Right ventricle myocardium inferior (tissue), 1 donor: Measurements from ENCODE around the gene STXBP3. TPM values are rescaled to one million over a fixed set of nuclear protein-coding genes. Genes with fewer than 3 reads are reported as not detected.
"Not testable (repeated sequence)": the region's sequence is repeated elsewhere in the genome, so short reads cannot be mapped to it uniquely, and the experiment has no call there.

Experiments
- ATAC-seq: fragments of 200-7000 bp; cut with Tn5 transposase; one replicate; pipeline ENCODE4 v1.9.1; 2020; ENCODE audit warnings: mild to moderate bottlenecking, moderate library complexity
- DNase-seq: peaks from one replicate; pipeline ENCODE4 v3.0.0; 2021; ENCODE audit errors: missing footprints
- intact Hi-C: fragments of 100-400 bp; cut with DNase I; formaldehyde crosslinking; loops from one replicate; pipeline ENCODE4 v1.11.0; 2022
- long read RNA-seq: library from polyadenylated mRNA; unstranded; transcript quantifications from one replicate; pipeline ENCODE4 v2.0.0, GENCODE V29; 2021
- total RNA-seq: library from RNA; stranded (reverse); fragmentation: NEBNext Ultra II Directional; extraction: Animal tissue kit (Norgen Biotek cat#: 25700); gene quantifications from one replicate; pipeline ENCODE4 v1.2.1, GENCODE V29; 2021
- donor health status: DM: no; HTN: yes; CAD: no; lungs with severe emphysema.

The STXBP3 gene, protein sequence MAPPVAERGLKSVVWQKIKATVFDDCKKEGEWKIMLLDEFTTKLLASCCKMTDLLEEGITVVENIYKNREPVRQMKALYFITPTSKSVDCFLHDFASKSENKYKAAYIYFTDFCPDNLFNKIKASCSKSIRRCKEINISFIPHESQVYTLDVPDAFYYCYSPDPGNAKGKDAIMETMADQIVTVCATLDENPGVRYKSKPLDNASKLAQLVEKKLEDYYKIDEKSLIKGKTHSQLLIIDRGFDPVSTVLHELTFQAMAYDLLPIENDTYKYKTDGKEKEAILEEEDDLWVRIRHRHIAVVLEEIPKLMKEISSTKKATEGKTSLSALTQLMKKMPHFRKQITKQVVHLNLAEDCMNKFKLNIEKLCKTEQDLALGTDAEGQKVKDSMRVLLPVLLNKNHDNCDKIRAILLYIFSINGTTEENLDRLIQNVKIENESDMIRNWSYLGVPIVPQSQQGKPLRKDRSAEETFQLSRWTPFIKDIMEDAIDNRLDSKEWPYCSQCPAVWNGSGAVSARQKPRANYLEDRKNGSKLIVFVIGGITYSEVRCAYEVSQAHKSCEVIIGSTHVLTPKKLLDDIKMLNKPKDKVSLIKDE
- total RNA-seq: 24.1 TPM
- long read RNA-seq, transcript STXBP3-201 (19 exons, 2,478 nt): major isoform, 22 of 24 reads
- long read RNA-seq, partial matches to known transcripts: 1 of 24 reads
- long read RNA-seq, other reads (novel, unspliced or antisense): 1 of 24 reads

DNA sequence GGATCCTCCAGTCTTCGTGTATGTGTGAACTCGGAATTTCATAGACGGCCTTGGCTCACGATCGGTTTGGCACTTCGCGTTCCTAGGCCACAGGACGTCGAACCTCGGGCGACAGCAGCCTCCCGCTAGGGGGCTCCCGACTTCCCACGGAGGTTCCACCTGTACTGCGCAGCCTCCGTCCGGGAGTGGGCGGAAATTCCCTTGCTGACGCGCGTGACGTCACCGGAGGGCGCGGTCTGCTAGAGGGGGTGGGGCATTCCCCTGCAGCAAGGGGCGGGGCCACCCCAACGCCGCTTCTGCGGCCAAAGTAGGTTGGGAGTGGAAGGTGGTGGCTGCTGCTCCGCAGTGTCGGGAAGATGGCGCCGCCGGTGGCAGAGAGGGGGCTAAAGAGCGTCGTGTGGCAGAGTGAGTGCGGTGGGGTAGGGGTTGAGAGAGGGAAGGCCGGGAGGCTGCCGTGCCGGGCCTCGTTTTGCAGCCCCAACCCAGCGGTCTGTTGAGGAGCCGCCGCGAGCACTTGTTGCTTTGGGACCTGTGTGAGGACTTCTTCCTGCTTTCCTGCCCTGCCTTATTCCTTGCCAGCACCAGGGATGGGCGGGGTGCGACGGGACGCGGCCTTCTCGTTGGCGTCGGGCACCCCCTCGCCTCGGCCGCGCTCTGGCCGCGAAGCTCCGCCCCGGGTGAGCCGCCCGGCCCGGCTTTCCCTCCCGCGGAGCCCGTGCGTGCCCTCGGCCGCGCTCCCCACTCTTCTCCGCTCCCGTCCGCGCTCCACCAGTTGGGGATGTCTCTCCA, at the start of gene STXBP3:
Gene STXBP3, plus strand, starts transcription at position 293 of the 789 bp plus-strand sequence. Its CDS starts 64 bp downstream, at position 357.
- peak; percentile 100 for DNase-seq
- intact Hi-C loops: loop anchor here (1.0 kb wide), 1 partner anchor 54 kb away; the partner anchor contains the start of gene PRPF38B

DNA sequence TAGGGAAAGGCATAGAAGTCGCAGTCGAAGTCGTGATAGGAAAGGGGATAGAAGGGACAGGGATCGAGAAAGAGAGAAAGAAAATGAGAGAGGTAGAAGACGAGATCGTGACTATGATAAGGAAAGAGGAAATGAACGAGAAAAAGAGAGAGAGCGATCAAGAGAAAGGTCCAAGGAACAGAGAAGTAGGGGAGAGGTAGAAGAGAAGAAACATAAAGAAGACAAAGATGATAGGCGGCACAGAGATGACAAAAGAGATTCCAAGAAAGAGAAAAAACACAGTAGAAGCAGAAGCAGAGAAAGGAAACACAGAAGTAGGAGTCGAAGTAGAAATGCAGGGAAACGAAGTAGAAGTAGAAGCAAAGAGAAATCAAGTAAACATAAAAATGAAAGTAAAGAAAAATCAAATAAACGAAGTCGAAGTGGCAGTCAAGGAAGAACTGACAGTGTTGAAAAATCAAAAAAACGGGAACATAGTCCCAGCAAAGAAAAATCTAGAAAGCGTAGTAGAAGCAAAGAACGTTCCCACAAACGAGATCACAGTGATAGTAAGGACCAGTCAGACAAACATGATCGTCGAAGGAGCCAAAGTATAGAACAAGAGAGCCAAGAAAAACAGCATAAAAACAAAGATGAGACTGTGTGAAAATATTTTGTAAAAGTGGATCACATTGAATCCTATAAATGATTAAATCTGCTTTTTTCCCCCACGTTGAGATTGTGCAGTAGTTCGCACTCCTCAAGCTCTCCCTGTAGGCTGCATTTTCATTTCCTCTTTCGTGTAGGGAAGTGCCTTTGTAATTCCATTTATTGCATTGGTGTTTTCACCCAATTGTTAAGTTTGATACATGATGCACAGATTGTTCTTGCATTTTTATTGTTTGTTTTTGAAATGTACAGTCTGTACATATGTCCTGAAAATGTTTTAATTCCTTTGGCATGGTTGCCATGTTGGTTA, 46.8 kb upstream of the STXBP3 start:
- no peak for ATAC-seq
- intact Hi-C loops: no loop called here
- DNase-seq: no peak

More for the DNA sequence above, at the start of gene STXBP3:
- ATAC-seq: peak; percentile 97

DNA sequence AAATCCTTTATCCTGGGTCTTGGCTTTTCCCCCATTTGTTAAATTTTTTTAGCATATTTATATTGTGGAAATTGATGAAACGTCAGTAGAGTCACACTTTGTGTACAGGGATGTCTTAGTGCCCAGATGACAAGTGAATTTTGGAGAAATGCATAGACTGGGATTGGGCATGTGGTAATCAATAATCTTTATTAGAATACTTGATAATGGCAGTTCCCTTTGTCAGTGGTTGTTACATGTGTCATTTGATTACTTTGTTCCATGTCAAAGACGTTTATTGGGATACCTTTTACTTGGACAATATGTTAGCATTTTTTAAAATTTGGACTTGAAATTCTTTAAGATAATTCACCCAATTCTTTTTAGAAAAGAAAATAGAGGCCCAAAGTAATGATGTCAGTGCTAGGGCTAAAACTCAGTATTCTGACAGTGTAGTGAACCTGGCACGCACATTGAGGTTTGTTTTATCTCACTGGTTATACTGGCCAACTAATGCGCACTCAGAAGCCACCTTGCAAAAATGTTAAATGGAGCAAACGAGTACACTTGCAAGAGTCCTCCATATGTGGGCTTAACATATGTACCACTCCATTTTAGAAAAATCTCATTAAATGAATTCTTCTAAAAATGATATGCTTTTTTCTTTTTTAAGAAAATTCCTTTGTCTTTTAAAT, 45.2 kb upstream of the STXBP3 start:
- no peak for DNase-seq
- no peak for ATAC-seq
- intact Hi-C loops: no loop called here

DNA sequence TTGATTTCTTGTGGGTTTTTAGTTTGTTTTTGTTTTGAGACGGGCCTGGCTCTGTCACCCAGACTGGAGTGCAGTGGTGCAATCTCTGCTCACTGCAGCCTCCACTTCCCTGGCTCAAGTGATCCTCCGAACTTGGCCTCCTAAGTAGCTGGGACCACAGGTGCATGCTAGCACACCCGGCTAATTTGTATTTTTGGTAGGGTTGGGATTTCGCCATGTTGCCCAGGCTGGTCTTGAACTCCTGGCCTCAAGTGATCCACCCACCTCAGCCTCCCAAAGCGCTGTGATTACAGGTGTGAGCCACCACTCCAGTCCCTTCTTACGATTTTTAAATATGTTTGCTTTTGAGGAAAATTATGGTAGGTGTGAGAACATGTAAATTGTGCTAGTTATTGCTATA, 44.4 kb upstream of the STXBP3 start:
- DNase-seq, ATAC-seq, intact Hi-C loops: not testable (repeated sequence)

DNA sequence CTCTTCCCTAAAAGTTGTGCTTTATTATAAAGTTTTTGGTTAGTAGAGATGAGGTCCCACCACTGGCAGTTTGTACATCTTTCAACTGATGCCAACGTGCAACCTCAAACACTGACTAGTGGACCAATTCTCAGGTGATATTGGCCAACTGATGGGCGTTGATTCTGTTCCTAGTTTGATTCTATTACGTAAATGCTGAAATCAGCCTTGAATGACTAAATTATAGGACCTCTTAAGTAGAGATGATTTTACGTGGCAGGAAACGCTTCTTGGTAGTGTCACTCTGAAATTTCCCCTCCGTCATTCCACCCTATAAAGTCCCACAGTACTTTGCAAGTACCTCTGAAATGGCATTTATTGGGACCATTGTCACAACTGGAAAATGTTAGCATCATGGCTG, 42.5 kb upstream of the STXBP3 start:
- intact Hi-C loops: no loop called here
- DNase-seq: no peak

DNA sequence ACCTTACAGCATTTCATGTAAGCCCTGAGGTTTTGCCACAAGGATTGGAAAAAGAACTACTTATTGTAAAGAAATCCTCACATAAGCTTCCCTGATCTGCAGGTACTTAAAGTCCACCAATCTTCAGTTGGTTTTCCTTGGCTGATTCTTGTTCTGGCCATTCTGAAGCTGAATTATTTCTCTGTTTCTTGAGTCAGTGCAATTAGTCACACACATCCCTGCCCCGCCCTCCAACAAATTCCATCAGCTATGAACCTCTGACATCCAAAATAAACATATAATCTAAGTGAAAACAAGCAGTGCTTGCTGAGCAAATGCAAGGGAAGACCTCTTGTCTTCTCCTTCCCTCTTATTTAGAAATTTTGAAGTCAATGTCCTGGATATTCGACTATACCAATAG, 42.0 kb upstream of the STXBP3 start:
- ATAC-seq: no peak
- intact Hi-C loops: no loop called here
- no peak for DNase-seq

More for the DNA sequence above, 42.5 kb upstream of the STXBP3 start:
- no peak for ATAC-seq

DNA sequence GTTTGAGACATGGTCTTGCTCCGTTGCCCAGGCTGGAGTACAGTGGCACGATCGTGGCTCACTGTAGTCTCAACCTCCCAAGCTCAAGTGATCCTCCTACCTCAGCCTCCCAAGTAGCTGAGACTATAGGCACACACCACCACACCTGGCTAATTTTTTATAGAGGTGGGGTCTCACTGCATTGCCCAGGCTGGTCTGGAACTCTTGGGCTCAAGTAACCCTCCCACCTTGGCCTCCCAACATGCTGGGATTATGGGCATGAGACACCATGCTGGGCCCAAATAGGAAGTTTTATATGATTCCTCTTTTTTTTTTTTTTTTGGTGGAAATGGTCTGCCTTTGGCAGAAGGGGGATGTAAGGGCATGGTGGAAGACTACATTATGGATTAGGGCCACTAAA, 39.8 kb upstream of the STXBP3 start:
- no peak for ATAC-seq
- DNase-seq: no peak
- intact Hi-C loops: no loop called here

DNA sequence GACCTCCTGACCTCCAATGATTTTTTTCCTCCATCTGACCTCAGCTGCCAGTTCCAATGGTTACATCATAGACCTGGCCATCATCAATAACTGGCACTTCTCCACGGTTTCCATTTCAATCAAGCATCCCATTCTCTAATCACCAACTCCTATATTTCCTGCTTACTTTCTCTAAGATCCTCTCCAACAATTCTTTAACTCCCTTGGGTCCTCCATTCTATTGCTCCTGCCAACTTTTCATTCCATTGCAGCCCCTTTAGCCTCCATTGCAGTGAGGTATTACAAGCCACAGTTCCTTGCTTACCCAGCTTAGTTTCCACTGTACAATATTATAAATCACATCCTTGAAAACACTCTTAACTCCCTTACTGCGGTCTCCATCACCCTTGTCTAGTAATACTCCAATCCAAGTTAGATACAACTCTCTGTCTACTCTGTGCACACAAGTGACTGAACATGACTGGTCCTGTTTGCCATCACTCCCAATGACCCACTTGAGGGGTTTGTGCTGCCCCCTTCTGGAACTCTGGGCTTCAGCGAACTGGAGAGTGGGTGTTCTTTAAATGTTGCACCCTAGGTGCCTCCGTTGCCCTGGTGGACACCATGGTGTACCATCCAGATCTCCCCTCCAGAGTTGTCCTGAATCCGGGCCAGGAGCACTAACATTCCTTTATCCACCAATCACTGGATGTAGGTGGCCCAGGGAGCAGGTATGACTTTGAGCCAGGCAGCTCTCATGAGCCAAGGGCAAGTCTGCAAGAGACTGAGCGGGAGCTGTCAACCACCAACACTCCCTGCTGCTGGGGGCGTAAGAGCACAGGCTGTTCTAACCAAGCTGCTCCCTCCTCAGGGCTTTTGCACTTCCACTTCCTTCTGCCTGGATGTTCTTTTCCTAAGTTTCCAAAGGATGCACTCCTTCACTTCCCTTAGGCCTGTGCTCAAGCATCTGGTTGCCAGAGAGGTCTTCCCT, 37.5 kb upstream of the STXBP3 start:
- DNase-seq (no peak), ATAC-seq (no peak)
- intact Hi-C loops: no loop called here

DNA sequence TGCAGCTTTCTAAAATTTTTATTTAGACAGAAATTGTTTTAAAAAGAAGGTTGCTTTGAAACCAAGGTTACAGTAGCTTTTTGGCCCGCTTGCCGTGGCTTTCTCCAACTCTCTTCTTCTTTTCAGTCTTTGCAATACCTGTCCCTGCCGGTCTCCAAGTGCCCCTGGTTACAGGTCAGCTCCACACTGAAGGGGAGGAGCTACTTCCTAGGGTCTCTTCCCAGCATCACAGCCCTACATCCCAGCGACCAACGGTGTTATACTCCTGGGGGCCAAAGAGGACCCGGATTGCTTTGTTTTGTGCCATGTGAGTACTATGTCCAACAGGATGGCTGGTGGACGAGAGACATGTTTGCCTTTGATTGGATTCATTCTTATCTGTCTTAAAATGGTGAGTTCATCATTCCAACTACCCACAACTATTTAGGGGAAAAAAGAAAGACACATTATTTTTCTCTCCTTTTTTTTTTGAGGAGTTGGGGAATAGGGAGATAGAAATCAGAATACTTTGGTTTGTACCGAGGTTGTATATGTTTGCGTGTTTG, 33.8 kb upstream of the STXBP3 start, which contains the start of gene FNDC7:
Gene FNDC7, plus strand, starts transcription at position 303 of the 545 bp plus-strand sequence. Its CDS starts 26 bp downstream, at position 329.
- DNase-seq (no peak), ATAC-seq (no peak)
- intact Hi-C loops: no loop called here

DNA sequence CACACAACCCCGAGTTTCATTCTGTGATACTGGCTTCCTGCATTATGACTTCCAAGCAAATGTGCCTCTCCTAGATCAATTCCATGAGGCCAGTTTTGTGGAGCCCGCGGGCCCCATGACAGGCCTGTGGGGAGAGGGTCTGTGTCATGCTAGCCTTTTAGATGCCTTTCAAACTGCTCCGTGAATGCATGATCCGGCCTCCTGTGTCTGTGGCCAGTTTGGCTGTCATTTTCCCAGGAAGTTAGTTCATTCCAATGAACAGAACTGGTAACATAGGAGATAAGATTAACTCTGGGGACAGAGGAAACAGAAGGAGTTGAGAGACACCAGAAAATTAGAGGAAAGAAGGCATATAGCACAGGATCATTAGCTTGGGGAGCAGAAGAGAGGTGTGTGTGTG, 30.5 kb upstream of the STXBP3 start:
- ATAC-seq: peak; percentile 23
- intact Hi-C loops: no loop called here
- no peak for DNase-seq

DNA sequence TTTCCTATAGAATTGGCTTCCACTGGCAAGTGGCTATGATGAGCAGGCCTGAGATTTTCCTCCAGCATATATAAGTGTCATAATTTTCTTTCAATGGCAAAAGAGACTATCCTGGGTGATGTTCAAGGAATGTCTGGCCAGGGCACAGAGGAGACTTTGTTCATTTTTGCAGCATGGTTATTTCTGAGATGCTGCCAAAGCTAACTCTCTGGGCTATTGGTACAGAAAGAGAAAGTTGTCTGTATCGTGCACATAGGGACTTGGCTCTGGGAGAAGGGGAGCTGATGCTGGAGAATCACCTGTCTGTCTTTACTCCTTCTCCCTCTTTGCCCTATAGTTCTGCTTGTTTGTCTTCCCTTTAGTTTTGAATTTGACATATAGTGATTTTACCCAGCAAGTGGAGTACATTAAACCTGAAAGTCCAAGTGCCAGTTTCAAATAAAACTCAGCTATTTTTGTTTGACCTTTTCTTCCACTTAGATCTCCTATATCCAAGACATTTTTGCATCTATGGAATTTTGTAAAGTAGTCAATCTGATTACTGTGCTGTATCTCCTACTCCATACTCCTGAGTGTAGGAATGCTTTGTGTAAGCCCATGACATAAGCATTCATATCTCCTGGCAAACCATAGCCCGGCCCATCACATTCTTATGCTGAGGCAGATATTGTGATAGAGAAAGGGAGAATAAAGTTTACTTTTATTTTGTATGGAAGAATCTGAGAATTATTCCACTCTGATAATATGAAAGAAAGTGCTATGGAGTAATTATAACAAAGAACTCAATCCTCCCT, 29.8 kb upstream of the STXBP3 start:
- ATAC-seq: no peak
- DNase-seq: no peak
- intact Hi-C loops: no loop called here

DNA sequence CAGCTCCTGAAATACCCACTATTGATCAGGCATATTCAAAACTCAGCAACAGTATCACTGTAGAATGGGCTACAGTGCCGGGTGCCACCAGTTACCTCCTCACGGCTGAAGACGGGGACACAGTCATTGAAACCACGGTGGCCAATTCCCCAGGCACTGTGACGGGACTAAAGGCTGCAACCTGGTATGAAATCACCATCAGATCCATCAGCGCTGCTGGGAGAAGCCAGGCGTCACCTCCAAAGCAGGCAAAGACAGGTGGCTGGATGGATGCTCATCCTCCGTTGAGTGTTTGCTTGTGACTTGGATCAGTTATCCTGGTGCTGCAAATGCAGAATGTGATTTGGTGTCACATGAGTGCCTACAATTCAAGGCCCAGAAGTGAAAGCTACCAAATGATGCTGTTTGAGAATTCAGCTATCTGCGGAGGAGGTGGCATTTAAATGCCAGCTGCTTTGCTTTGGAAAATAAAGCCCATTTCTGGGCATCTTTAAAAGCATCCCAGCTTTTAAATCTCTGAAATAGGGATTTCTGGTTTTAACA, 28.6 kb upstream of the STXBP3 start:
- no peak for DNase-seq
- ATAC-seq: no peak
- intact Hi-C loops: no loop called here

DNA sequence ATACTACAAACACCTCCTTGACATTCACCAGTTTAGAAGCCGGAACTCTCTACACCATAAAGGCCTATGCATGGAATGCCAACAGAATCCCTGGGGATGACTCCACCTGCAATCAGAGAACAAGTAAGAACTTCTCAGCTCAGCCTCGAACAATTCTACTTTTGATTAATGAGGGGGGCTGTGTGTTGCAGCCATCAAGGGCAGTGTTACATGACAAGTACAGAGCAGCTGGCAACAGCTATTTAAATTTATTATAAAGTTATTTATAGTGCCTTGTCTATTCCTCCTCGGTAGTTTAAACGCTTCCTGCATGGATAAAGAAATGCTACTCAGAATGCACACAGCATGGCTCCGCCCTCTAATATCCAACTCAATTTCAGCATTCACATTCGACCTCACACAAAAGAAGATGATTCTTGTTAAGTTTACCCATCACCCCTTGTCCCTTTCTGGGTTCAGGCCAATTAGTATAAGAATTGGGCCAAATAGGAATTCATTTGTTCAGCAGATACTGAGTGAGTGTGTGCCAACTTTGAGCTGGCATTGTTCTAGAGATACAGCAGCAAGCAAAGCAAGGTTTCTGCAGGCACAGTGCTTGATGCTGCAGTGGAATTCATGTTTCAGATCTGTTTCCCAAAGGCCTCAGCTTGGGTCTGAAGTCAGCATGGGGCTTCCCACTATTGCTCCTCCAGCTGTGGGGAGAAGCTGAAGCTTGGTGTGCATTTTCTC, 27.4 kb upstream of the STXBP3 start:
- no peak for ATAC-seq
- no peak for DNase-seq
- intact Hi-C loops: no loop called here

DNA sequence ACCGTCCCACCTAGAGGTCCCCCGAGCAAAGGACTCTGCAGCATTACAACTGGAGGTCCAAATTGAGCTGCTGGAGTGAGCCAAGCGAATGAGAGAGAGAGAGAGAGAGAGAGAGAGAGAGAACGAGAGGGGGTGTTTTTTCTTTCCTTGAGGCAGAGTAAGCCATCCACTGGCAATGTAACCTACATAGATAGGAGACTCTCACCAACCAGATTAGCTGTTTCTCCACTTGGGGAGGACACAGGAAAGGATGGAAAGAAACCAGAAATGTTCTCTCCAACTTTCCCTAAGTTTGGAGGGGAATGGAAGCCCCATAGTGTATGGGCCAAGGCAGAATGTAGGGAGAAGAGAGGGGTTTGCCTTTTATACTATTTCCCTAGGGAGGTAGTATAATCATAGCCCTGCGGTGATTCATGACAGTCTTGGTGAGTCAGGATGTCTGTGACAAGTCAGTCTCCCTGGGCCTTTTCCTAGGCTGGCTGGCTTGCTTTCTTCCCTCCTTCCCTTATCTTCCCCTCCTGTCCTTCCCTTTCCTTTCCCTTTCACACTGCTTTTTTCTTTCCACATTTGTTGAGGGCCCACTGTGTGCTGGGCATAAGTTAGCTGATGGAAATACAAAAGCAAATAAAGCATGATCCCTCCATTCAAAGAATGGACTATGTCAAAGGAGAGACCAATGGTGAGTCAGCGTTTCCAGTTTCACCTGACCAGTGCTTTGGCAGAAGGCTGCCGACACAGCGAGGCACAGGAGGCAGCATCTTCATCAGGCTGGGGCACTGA, 26.6 kb upstream of the STXBP3 start:
- no peak for DNase-seq
- ATAC-seq: no peak
- intact Hi-C loops: no loop called here
